HEK293 (cell line): ENCODE results near the gene RPS6KA2.

ENCODE experiments used
- BCL11A ChIP-seq: fragments of 450-650 bp; formaldehyde crosslinking; IDR thresholded peaks from 2 replicates; pipeline ENCODE4 v1.5.1; 2016; ENCODE audit warnings: low read depth, missing biosample characterization, missing genetic modification characterization
- FEZF1 ChIP-seq: fragments of 450-650 bp; formaldehyde crosslinking; IDR thresholded peaks from 2 replicates; pipeline ENCODE4 v1.5.1; 2016; ENCODE audit warnings: missing biosample characterization, missing genetic modification characterization
- HIC1 ChIP-seq: fragments of 450-650 bp; formaldehyde crosslinking; IDR thresholded peaks from 2 replicates; pipeline ENCODE4 v1.5.1; 2016; ENCODE audit warnings: missing biosample characterization, missing genetic modification characterization
- PATZ1 ChIP-seq: fragments of 450-650 bp; formaldehyde crosslinking; IDR thresholded peaks from 2 replicates; pipeline ENCODE4 v1.5.1; 2016; ENCODE audit warnings: missing biosample characterization, missing genetic modification characterization
- PRDM6 ChIP-seq: fragments of 450-650 bp; formaldehyde crosslinking; IDR thresholded peaks from 2 replicates; pipeline ENCODE4 v1.5.1; 2017; ENCODE audit warnings: missing biosample characterization, missing genetic modification characterization
- REST ChIP-seq: fragments of 450-650 bp; formaldehyde crosslinking; IDR thresholded peaks from 2 replicates; pipeline ENCODE4 v1.5.1; 2016; ENCODE audit warnings: missing biosample characterization, missing genetic modification characterization
- SP2 ChIP-seq: fragments of 450-650 bp; formaldehyde crosslinking; IDR thresholded peaks from 2 replicates; pipeline ENCODE4 v1.5.1; 2016; ENCODE audit warnings: missing biosample characterization, missing genetic modification characterization
- ZBTB20 ChIP-seq: fragments of 450-650 bp; formaldehyde crosslinking; IDR thresholded peaks from 2 replicates; pipeline ENCODE4 v1.5.1; 2016; ENCODE audit warnings: missing biosample characterization, missing genetic modification characterization
- ZIC2 ChIP-seq: fragments of 450-650 bp; formaldehyde crosslinking; IDR thresholded peaks from 2 replicates; pipeline ENCODE4 v1.5.1; 2016; ENCODE audit warnings: missing biosample characterization, missing genetic modification characterization
- ZNF112 ChIP-seq: fragments of 450-650 bp; formaldehyde crosslinking; IDR thresholded peaks from 2 replicates; pipeline ENCODE4 v1.5.0; 2017; ENCODE audit warnings: missing biosample characterization, missing genetic modification characterization
- ZNF140 ChIP-seq: fragments of 450-650 bp; formaldehyde crosslinking; IDR thresholded peaks from 2 replicates; pipeline ENCODE4 v1.5.1; 2016; ENCODE audit warnings: missing biosample characterization, missing genetic modification characterization
- ZNF148 ChIP-seq: fragments of 450-650 bp; formaldehyde crosslinking; IDR thresholded peaks from 2 replicates; pipeline ENCODE4 v1.5.0; 2017; ENCODE audit warnings: missing biosample characterization, missing genetic modification characterization, borderline replicate concordance
- ZNF394 ChIP-seq: fragments of 450-650 bp; formaldehyde crosslinking; IDR thresholded peaks from 2 replicates; pipeline ENCODE4 v1.5.1; 2016; ENCODE audit warnings: missing biosample characterization, missing genetic modification characterization, mild to moderate bottlenecking, moderate library complexity, borderline replicate concordance
- ZNF621 ChIP-seq: fragments of 450-650 bp; formaldehyde crosslinking; IDR thresholded peaks from 2 replicates; pipeline ENCODE4 v1.5.1; 2017; ENCODE audit warnings: missing biosample characterization, missing genetic modification characterization
- ZNF664 ChIP-seq: fragments of 450-650 bp; formaldehyde crosslinking; IDR thresholded peaks from 2 replicates; pipeline ENCODE4 v1.5.1; 2016; ENCODE audit warnings: missing biosample characterization, missing genetic modification characterization
- ZNF792 ChIP-seq: fragments of 450-650 bp; formaldehyde crosslinking; IDR thresholded peaks from 2 replicates; pipeline ENCODE4 v1.5.1; 2016; ENCODE audit warnings: missing biosample characterization, missing genetic modification characterization
- TF ChIP-seq, protein P1 (sequence below): fragments of 450-650 bp; formaldehyde crosslinking; IDR thresholded peaks from 2 replicates; pipeline ENCODE4 v1.5.1; 2016; ENCODE audit warnings: missing biosample characterization, missing genetic modification characterization, borderline replicate concordance
- TF ChIP-seq, protein P2 (sequence below): fragments of 450-650 bp; formaldehyde crosslinking; IDR thresholded peaks from 2 replicates; pipeline ENCODE4 v1.5.1; 2016; ENCODE audit warnings: missing biosample characterization, missing genetic modification characterization

The RPS6KA2 gene

GRCh38 chr6:166382933-166383801, 243.9 kb downstream of the RPS6KA2 start, which contains the start of gene MPC1 (continued):
- no peak for TF ChIP-seq ZNF148 (tag by site-specific recombination)
- TF ChIP-seq BCL11A (tag by site-specific recombination), result no peak
- TF ChIP-seq SP2 (tag by site-specific recombination), result peak; percentile 84
- no peak for TF ChIP-seq ZNF140
- no peak for TF ChIP-seq PRDM6 (tag by site-specific recombination)
- TF ChIP-seq FEZF1 (tag by site-specific recombination), result no peak
- no peak for TF ChIP-seq HIC1 (tag by site-specific recombination)
- TF ChIP-seq ZBTB20 (tag by site-specific recombination), result peak; percentile 99
- 0 out of 2 replicates have a peak, but pooled peaks have one; percentile 10 for TF ChIP-seq ZNF394 (tag by site-specific recombination)
- TF ChIP-seq ZNF792, result no peak
- no peak for TF ChIP-seq REST (tag by site-specific recombination)
- no peak for TF ChIP-seq ZNF664 (tag by site-specific recombination)
- TF ChIP-seq ZNF621 (tag by site-specific recombination), result no peak
- no peak for TF ChIP-seq ZNF112 (tag by site-specific recombination)
- TF ChIP-seq, protein P1, sequence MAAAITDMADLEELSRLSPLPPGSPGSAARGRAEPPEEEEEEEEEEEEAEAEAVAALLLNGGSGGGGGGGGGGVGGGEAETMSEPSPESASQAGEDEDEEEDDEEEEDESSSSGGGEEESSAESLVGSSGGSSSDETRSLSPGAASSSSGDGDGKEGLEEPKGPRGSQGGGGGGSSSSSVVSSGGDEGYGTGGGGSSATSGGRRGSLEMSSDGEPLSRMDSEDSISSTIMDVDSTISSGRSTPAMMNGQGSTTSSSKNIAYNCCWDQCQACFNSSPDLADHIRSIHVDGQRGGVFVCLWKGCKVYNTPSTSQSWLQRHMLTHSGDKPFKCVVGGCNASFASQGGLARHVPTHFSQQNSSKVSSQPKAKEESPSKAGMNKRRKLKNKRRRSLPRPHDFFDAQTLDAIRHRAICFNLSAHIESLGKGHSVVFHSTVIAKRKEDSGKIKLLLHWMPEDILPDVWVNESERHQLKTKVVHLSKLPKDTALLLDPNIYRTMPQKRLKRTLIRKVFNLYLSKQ (tag by site-specific recombination), result no peak
- TF ChIP-seq, protein P2, sequence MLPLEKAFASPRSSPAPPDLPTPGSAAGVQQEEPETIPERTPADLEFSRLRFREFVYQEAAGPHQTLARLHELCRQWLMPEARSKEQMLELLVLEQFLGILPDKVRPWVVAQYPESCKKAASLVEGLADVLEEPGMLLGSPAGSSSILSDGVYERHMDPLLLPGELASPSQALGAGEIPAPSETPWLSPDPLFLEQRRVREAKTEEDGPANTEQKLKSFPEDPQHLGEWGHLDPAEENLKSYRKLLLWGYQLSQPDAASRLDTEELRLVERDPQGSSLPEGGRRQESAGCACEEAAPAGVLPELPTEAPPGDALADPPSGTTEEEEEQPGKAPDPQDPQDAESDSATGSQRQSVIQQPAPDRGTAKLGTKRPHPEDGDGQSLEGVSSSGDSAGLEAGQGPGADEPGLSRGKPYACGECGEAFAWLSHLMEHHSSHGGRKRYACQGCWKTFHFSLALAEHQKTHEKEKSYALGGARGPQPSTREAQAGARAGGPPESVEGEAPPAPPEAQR (tag by site-specific recombination), result no peak
- peak; percentile 86 for TF ChIP-seq ZIC2 (tag by site-specific recombination)
- no peak for TF ChIP-seq PATZ1 (tag by site-specific recombination)
